GM19023 (cell line): ENCODE data around the gene SLC22A31.

Experiments used
- ATAC-seq: cut with Tn5 transposase; IDR thresholded peaks from one replicate; pipeline ENCODE4 v1.9.1; 2021; ENCODE audit warnings: mild to moderate bottlenecking, moderate library complexity; ENCODE audit not compliant: unreplicated experiment

Gene SLC22A31

GRCh38 chr16:89179656-89180315, 20.6 kb downstream of the SLC22A31 start:
- no peak for ATAC-seq

- no peak for ATAC-seq
Observed at GRCh38 chr16:89179148-89179484, 21.2 kb downstream of the SLC22A31 start.

GRCh38 chr16:89178453-89179147, 21.7 kb downstream of the SLC22A31 start:
- ATAC-seq = no peak

GRCh38 chr16:89177501-89177900, 22.8 kb downstream of the SLC22A31 start:
- ATAC-seq = no peak

- ATAC-seq = no peak
Observed at GRCh38 chr16:89176717-89177116, 23.6 kb downstream of the SLC22A31 start.

GRCh38 chr16:89176147-89176690, 24.1 kb downstream of the SLC22A31 start:
- ATAC-seq = no peak

- no peak for ATAC-seq
Observed at GRCh38 chr16:89175280-89176146, 24.8 kb downstream of the SLC22A31 start.

GRCh38 chr16:89174877-89175276, 25.5 kb downstream of the SLC22A31 start:
- no peak for ATAC-seq

GRCh38 chr16:89174055-89174827, 26.1 kb downstream of the SLC22A31 start:
- no peak for ATAC-seq

GRCh38 chr16:89173174-89173921, 27.0 kb downstream of the SLC22A31 start:
- ATAC-seq = no peak

- ATAC-seq = no peak
Observed at GRCh38 chr16:89172528-89173173, 27.7 kb downstream of the SLC22A31 start.

GRCh38 chr16:89172171-89172527, 28.2 kb downstream of the SLC22A31 start:
- ATAC-seq = no peak

GRCh38 chr16:89171216-89172170, 28.8 kb downstream of the SLC22A31 start, which contains the start of gene CDH15:
CDH15 (plus strand) TSS chr16:89171748; CDS start chr16:89171832, 84 bp downstream.
- ATAC-seq = peak; percentile 72

- peak; percentile 2 for ATAC-seq
Observed at GRCh38 chr16:89170346-89171215, 29.8 kb downstream of the SLC22A31 start.

- ATAC-seq = no peak
Observed at GRCh38 chr16:89169778-89170177, 30.6 kb downstream of the SLC22A31 start.

GRCh38 chr16:89168381-89169189, 31.8 kb downstream of the SLC22A31 start:
- ATAC-seq = no peak
